SK-N-SH (cell line): ENCODE data around the gene RBBP4. TPM values are rescaled to one million over a fixed set of nuclear protein-coding genes. Genes with fewer than 3 reads are reported as not detected.
"Not testable (repeated sequence)": the region's sequence is repeated elsewhere in the genome, so short reads cannot be mapped to it uniquely, and the experiment has no call there.

Experiments
- CTCF ChIA-PET: fragments of 300-600, 350-600 bp; formaldehyde crosslinking; extraction: SDS; loops from one replicate; lab custom pipeline; 2021; lab: Yijun Ruan, JAX
- POLR2A ChIA-PET: fragments of 350-600 bp; sonication (Branson Sonifier 250); formaldehyde crosslinking; extraction: SDS; loops from one replicate; lab custom pipeline; 2020; ENCODE audit warnings: antibody characterized with exemption, inconsistent platforms; lab: Yijun Ruan, JAX
- DNase-seq: peaks from one replicate; pipeline ENCODE4 v3.0.0; 2012
- H2AFZ ChIP-seq: fragments of 200-600 bp; sonication (generic); 2 replicates; pipeline ENCODE4 v1.8.1; 2016; ENCODE audit warnings: antibody characterized with exemption, mild to moderate bottlenecking, low read depth
- H3F3A ChIP-seq: fragments of 200-600 bp; sonication (generic); replicated peaks from 2 replicates; pipeline ENCODE3; 2016; ENCODE audit warnings: antibody characterized with exemption, mild to moderate bottlenecking; ENCODE audit not compliant: insufficient read depth
- H3K27ac ChIP-seq, 2 experiments: fragments of 200-500 bp in 1 of 2; fragments of 200-600 bp in 1 of 2; sonication (Bioruptor generic) in 1 of 2; sonication (generic), shearing (Covaris generic) in 1 of 2; 2 replicates each; pipeline versions ENCODE4 v1.5.1 to v1.6.1; 2014 to 2016; ENCODE audit warnings: low read depth in 2 of 2, inconsistent platforms in 1 of 2, low read length in 1 of 2, mild to moderate bottlenecking in 1 of 2, mixed read lengths in 1 of 2
- H3K27me3 ChIP-seq: fragments of 200-600 bp; sonication (generic), shearing (Covaris generic); 2 replicates; pipeline ENCODE4 v1.6.1; 2016; ENCODE audit warnings: mixed run types; ENCODE audit not compliant: insufficient read depth
- H3K36me3 ChIP-seq, 2 experiments: fragments of 200-500 bp in 1 of 2; fragments of 200-600 bp in 1 of 2; sonication (Bioruptor generic) in 1 of 2; sonication (generic) in 1 of 2; replicated peaks in 1 of 2; 2 replicates each; pipeline versions ENCODE3 to v1.5.1; 2014 to 2016; ENCODE audit warnings: low read length in 1 of 2, mild to moderate bottlenecking in 1 of 2; ENCODE audit not compliant: insufficient read depth in 2 of 2, control insufficient read depth in 1 of 2
- H3K4me1 ChIP-seq, 2 experiments: fragments of 200-500 bp in 1 of 2; fragments of 200-600 bp in 1 of 2; sonication (Bioruptor generic) in 1 of 2; sonication (generic), shearing (Covaris generic) in 1 of 2; 2 replicates each; pipeline versions ENCODE4 v1.5.1 to v1.6.1; 2014 to 2016; ENCODE audit warnings: low read depth in 1 of 2, low read length in 1 of 2, mixed run types in 1 of 2; ENCODE audit not compliant: insufficient read depth in 2 of 2, control insufficient read depth in 1 of 2
- H3K4me2 ChIP-seq: fragments of 200-600 bp; sonication (generic), shearing (Covaris generic); 2 replicates; pipeline ENCODE4 v1.6.1; 2017; ENCODE audit warnings: mixed run types
- H3K4me3 ChIP-seq, 2 experiments: fragments of 200-500 bp in 1 of 2; fragments of 200-600 bp in 1 of 2; sonication (Bioruptor generic) in 1 of 2; sonication (generic), shearing (Covaris generic) in 1 of 2; 2 replicates each; pipeline versions ENCODE4 v1.5.1 to v1.8.1; 2014 to 2016; ENCODE audit warnings: low read depth in 2 of 2, inconsistent platforms in 1 of 2, low read length in 1 of 2, mild to moderate bottlenecking in 1 of 2, mixed read lengths in 1 of 2, moderate library complexity in 1 of 2
- H3K79me2 ChIP-seq: fragments of 200-600 bp; sonication (generic); 2 replicates; pipeline ENCODE4 v1.8.1; 2017; ENCODE audit warnings: mild to moderate bottlenecking; ENCODE audit not compliant: insufficient read depth
- H3K9ac ChIP-seq: fragments of 200-600 bp; sonication (generic); 2 replicates; pipeline ENCODE4 v1.6.1; 2017; ENCODE audit warnings: mixed run types
- H3K9me2 ChIP-seq: fragments of 200-600 bp; sonication (generic); 2 replicates; pipeline ENCODE4 v1.6.1; 2017; ENCODE audit warnings: mixed run types
- H3K9me3 ChIP-seq: fragments of 200-600 bp; sonication (generic); 2 replicates; pipeline ENCODE4 v1.6.1; 2017; ENCODE audit warnings: mixed run types, mild to moderate bottlenecking, moderate library complexity
- H4K20me1 ChIP-seq: fragments of 200-600 bp; sonication (generic); 2 replicates; pipeline ENCODE4 v1.6.1; 2017; ENCODE audit warnings: mild to moderate bottlenecking, mixed run types; ENCODE audit not compliant: insufficient read depth
- CHD2 ChIP-seq: fragments of 150-350 bp; IDR thresholded peaks from 2 replicates; pipeline ENCODE4 v1.6.1; 2018; ENCODE audit warnings: low read length; ENCODE audit not compliant: partially characterized antibody
- GATA2 ChIP-seq: sonication (generic); formaldehyde crosslinking; IDR thresholded peaks from 2 replicates; pipeline ENCODE4 v1.5.0; 2020; ENCODE audit warnings: mild to moderate bottlenecking, missing genetic modification reagents
- MEF2A ChIP-seq: IDR thresholded peaks from 2 replicates; pipeline ENCODE4 v1.4.0; 2012; ENCODE audit warnings: low read depth, borderline replicate concordance
- NRF1 ChIP-seq: IDR thresholded peaks from 2 replicates; pipeline ENCODE4 v1.6.1; 2012; ENCODE audit warnings: low read depth, mild to moderate bottlenecking, low read length
- POLR2AphosphoS5 ChIP-seq: IDR thresholded peaks from 2 replicates; pipeline ENCODE4 v1.6.1; 2012; ENCODE audit warnings: low read depth, low read length
- RCOR1 ChIP-seq: fragments of 150-350 bp; IDR thresholded peaks from 2 replicates; pipeline ENCODE4 v1.6.1; 2017; ENCODE audit warnings: antibody characterized with exemption, low read length
- REST ChIP-seq: IDR thresholded peaks from 2 replicates; pipeline ENCODE4 v1.6.1; 2012; ENCODE audit warnings: mild to moderate bottlenecking, low read depth, low read length, moderate library complexity
- WGBS: methylation state at CpG from one replicate; pipeline ENCODE4 v1.1.6; 2017; ENCODE audit warnings: low lambda C conversion rate; 5-methylcytosine and 5-hydroxymethylcytosine counted together
- polyA plus RNA-seq, 3 experiments: library from polyadenylated mRNA; depleted of rRNA; stranded (reverse); fragments of >200 nt; gene quantifications; 2 replicates each; pipeline ENCODE4 v1.2.3, GENCODE V29; 2012

RBBP4 gene
- polyA plus RNA-seq, 1 of the 3 experiments (the other 2 are of a cell fraction): 108 TPM

GRCh38 chr1:32639489-32640075 lies 11.4 kb upstream of the RBBP4 start:
- peaks cover 11% of the 10 kb centered on the region; the same call in 1 of the 2 replicates for H4K20me1 ChIP-seq
- TF ChIP-seq REST (no peak), GATA2 (CRISPR knock-in tag) (no peak), NRF1 (no peak), MEF2A (no peak), POLR2AphosphoS5 (no peak), CHD2 (no peak), RCOR1 (no peak)
- no peaks in the 10 kb centered on the region for H3K9me3 ChIP-seq
- no peak for DNase-seq
- WGBS: 93% methylated on average over 1 of the region's 1 CpG
- H3K27me3 ChIP-seq: no peaks in the 10 kb centered on the region
- peaks cover 0 to 19% of the 10 kb centered on the region in 2 experiments for H3K36me3 ChIP-seq
- no peaks in the 10 kb centered on the region for H3K9me2 ChIP-seq
- H3K9ac ChIP-seq: no peak overlapping the region
- ChIA-PET CTCF (interaction anchor here (1.1 to 1.4 kb wide), 2 partner anchors 9 to 11 kb away, joined by 3 read pairs; partner anchors contain the start of gene RBBP4), POLR2A (no interaction called here)
- H3K4me3 ChIP-seq: no peak overlapping the region
- H3F3A ChIP-seq: peaks cover 4% of the 10 kb centered on the region
- 0 out of 4 replicates have a peak, but pooled peaks cover 0 to 3% of the 10 kb centered on the region in 2 experiments for H3K4me1 ChIP-seq
- H2AFZ ChIP-seq: no peak overlapping the region
- H3K4me2 ChIP-seq: no peak overlapping the region
- H3K27ac ChIP-seq: 0 out of 4 replicates have a peak overlapping the region, but pooled peaks of 1 of the 2 experiments have one; percentile 22
- H3K79me2 ChIP-seq: peaks cover 92% of the 10 kb centered on the region

- H3K9me3 ChIP-seq, POLR2A ChIA-PET, H3K4me2 ChIP-seq, H3K27ac ChIP-seq, H3K9ac ChIP-seq, H3K9me2 ChIP-seq, CTCF ChIA-PET, H3F3A ChIP-seq, DNase-seq, H2AFZ ChIP-seq, H3K27me3 ChIP-seq, H3K4me1 ChIP-seq, H4K20me1 ChIP-seq, H3K4me3 ChIP-seq: not testable (repeated sequence)
- Histone ChIP-seq H3K79me2 (peaks cover 92% of the 10 kb centered on the region), H3K36me3 (peaks cover 0 to 11% of the 10 kb centered on the region in 2 experiments)
- 89% methylated on average over 8 of the region's 8 CpGs for WGBS
These were observed 8.6 kb upstream of the RBBP4 start for GRCh38 chr1:32642292-32642827.
